HG03439 (cell line): ENCODE data around the gene CEACAM5.

ENCODE experiments used
- ATAC-seq: cut with Tn5 transposase; IDR thresholded peaks from one replicate; pipeline ENCODE4 v1.9.1; 2021; ENCODE audit warnings: mild to moderate bottlenecking, moderate library complexity; ENCODE audit not compliant: unreplicated experiment

The CEACAM5 gene

GRCh38 chr19:41708481-41708880, at the start of gene CEACAM5:
TSS of gene CEACAM5 (plus strand) at chr19:41708626. CDS start at chr19:41708732, 106 bp downstream.
- no peak for ATAC-seq

- ATAC-seq = no peak
Measured at GRCh38 chr19:41666075-41666474, 42.4 kb upstream of the CEACAM5 start.

- ATAC-seq = no peak
Measured at GRCh38 chr19:41668315-41668714, 40.1 kb upstream of the CEACAM5 start.

GRCh38 chr19:41670755-41671154, 37.7 kb upstream of the CEACAM5 start:
- no peak for ATAC-seq

- no peak for ATAC-seq
Measured at GRCh38 chr19:41671486-41671885, 36.9 kb upstream of the CEACAM5 start.

GRCh38 chr19:41682437-41682836, 26.0 kb upstream of the CEACAM5 start:
- no peak for ATAC-seq

- ATAC-seq = no peak
Measured at GRCh38 chr19:41687419-41687818, 21.0 kb upstream of the CEACAM5 start.

GRCh38 chr19:41688098-41688497, 20.3 kb upstream of the CEACAM5 start, which contains the start of gene CEACAM7:
TSS of gene CEACAM7 (minus strand) at chr19:41688270. CDS start at chr19:41688165, 105 bp downstream.
- no peak for ATAC-seq

- no peak for ATAC-seq
Measured at GRCh38 chr19:41688687-41689086, 19.7 kb upstream of the CEACAM5 start.

GRCh38 chr19:41689993-41690800, 18.2 kb upstream of the CEACAM5 start:
- no peak for ATAC-seq

- ATAC-seq = no peak
Measured at GRCh38 chr19:41690801-41691065, 17.7 kb upstream of the CEACAM5 start.

- no peak for ATAC-seq
Measured at GRCh38 chr19:41691268-41691970, 17.0 kb upstream of the CEACAM5 start.

- ATAC-seq = no peak
Measured at GRCh38 chr19:41694196-41694595, 14.2 kb upstream of the CEACAM5 start.

- ATAC-seq = no peak
Measured at GRCh38 chr19:41694831-41695635, 13.4 kb upstream of the CEACAM5 start.

GRCh38 chr19:41695745-41696144, 12.7 kb upstream of the CEACAM5 start:
- ATAC-seq = no peak

GRCh38 chr19:41696402-41697197, 11.8 kb upstream of the CEACAM5 start:
- ATAC-seq = no peak

- no peak for ATAC-seq
Measured at GRCh38 chr19:41697198-41697855, 11.1 kb upstream of the CEACAM5 start.

GRCh38 chr19:41698746-41699230, 9.6 kb upstream of the CEACAM5 start:
- ATAC-seq = no peak

GRCh38 chr19:41699231-41699967, 9.0 kb upstream of the CEACAM5 start:
- no peak for ATAC-seq
